GM12873 (cell line): Measurements from ENCODE around the gene KREMEN1.

Source experiments
- TF ChIP-seq, protein P1 (sequence below): IDR thresholded peaks from 2 replicates; pipeline ENCODE4 v1.5.1; 2012; ENCODE audit warnings: low read depth, mild to moderate bottlenecking, moderate library complexity, low read length, control low read depth; ENCODE audit not compliant: insufficient read depth; ENCODE audit errors: missing control alignments

Gene KREMEN1

DNA sequence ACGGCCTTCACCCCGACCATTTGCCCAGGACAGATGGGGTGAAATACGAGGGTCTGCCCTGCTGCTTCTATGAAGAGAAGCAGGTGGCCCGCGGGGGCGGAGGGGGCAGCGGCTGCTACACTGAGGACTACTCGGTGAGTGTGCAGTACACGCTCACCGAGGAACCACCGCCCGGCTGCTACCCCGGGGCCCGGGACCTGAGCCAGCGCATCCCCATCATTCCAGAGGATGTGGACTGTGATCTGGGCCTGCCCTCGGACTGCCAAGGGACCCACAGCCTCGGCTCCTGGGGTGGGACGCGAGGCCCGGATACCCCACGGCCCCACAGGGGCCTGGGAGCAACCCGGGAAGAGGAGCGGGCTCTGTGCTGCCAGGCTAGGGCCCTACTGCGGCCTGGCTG, 22.4 kb upstream of the KREMEN1 start:
- TF ChIP-seq, protein P1, sequence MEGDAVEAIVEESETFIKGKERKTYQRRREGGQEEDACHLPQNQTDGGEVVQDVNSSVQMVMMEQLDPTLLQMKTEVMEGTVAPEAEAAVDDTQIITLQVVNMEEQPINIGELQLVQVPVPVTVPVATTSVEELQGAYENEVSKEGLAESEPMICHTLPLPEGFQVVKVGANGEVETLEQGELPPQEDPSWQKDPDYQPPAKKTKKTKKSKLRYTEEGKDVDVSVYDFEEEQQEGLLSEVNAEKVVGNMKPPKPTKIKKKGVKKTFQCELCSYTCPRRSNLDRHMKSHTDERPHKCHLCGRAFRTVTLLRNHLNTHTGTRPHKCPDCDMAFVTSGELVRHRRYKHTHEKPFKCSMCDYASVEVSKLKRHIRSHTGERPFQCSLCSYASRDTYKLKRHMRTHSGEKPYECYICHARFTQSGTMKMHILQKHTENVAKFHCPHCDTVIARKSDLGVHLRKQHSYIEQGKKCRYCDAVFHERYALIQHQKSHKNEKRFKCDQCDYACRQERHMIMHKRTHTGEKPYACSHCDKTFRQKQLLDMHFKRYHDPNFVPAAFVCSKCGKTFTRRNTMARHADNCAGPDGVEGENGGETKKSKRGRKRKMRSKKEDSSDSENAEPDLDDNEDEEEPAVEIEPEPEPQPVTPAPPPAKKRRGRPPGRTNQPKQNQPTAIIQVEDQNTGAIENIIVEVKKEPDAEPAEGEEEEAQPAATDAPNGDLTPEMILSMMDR = no peak

DNA sequence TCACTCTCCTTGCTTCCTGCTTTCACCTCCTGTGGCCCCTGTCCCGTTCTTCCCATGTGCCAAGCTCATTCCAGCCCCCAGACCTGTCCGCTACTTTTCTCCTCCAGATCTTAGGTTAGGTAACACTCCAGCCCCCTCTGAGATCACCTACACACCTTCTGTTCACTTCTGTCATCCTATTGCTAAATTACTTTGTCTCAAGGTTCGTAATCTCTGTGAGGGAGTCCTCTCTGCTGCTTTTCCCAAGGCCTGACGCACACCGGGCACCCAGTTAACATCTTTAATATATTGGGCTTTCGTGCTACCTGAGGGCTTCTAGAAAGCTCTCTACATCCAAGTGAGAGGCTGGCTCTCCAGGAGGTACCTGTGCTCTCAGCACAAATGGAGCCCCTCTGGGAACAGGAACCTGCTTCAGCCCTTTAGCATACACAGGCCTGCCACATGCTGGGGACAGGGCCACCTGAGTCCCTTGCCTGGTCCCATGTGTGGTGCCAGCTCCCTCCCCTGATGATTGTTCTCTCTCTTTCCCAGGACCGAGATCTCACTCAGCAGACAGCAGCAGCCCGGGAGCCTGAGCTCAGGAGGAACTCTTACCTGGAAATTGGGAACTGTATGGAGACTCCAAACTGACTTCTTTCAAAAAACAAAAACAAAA, 19.7 kb upstream of the KREMEN1 start:
- TF ChIP-seq, protein P1 = no peak

DNA sequence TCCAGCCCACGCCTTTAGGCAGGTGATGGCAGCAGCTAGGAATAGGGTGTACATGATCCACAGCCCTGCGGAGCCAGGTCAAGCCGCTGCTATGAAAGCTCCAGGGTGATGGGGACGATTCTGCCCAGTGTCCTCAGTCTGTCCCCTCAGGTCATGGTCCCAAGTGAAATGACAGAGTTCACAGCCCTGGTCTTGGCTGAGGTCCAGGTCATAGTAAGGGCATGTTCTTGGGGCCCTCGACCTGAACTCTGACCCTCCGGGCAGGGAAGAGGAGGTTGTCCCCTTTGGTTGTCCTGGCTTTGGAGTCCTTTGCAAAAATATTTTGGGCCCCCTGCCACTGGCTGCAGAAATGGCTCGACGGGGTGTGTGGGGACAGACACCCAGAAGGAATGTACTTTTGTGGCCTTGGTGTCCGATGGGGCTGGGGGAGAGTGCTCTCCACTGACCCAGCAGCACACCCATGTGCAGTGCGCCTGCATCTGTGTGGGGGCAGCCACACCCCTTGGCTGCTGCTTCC, 18.5 kb upstream of the KREMEN1 start:
- TF ChIP-seq, protein P1 = no peak

DNA sequence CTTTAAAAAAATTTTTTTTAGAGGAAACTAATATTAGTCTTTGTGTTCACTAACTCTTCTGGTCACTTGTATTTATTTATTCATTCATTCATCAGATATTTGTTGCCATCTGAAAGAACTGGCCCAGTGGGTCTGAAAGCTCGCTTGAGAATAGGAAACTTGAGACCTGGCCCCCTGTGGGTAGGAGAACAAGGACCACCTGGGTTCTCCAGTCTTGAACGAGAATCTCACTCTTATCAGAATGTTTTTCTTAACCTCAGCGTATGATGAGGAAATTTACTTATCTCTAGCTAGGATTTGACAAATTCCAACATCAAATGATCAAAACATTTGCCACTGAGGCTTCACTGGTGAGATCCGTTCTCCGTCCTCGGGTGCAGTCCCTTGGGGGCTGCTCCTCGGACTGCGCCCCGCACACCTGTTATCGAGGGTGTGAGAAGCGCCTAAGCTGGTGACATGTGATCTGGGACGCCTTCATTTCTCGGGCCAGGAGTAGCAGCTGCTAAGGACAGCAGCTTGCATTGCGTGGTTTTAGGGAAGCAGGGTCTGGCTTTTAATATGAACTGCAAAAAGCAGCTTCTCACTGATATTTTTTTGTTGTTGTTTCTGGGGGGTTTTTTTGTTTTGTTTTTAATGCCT, 17.5 kb upstream of the KREMEN1 start:
- TF ChIP-seq, protein P1 = no peak

DNA sequence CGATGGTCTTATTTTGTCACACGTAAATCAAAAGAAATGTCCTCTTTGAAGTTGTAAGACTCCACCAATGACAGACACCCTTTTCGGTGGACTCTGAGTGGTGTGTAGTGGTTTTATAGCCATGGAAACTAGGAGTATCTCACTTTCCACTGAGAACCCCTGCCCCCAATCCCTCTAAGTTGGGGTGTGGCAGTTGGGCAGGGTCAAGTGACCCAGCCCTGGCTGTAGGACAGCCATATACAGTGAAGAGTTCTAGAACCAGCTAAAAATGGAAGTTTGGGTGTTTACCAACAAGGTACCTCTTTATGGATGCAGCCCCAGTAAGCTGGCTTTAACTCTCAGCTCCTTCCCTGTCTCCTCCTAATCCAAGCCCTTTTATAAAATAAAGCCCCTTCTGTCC, 16.4 kb upstream of the KREMEN1 start:
- TF ChIP-seq, protein P1 = no peak

DNA sequence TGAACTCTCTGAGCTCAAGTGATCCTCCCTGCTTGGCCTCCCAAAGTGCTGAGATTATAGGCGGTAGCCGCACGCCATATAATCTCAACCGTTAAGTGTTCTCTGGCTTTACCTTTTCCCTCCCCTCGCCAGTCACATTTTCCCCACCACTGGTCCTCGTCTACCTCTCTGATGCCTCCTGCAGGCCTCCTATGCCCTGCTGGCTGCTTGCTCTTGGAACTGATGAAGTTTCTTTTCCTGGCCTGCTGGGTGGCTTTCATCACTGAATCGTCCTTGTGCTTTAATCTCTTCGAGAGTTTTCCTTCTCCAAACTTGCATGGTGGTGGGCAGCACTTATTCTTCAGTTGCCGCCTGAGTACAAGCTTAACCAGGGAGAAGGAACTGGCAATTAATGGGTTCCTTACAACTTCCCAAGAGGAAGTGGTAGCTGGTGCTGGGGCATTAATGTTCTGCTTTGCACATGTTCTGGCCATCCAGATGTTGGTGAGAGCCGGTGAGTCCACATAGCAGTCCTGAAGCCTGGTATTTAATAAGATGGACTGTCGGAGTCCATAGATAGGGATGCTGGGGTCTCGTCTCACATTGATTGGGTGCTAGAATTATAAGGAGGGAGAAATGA, 12.5 kb upstream of the KREMEN1 start:
- TF ChIP-seq, protein P1 = no peak

DNA sequence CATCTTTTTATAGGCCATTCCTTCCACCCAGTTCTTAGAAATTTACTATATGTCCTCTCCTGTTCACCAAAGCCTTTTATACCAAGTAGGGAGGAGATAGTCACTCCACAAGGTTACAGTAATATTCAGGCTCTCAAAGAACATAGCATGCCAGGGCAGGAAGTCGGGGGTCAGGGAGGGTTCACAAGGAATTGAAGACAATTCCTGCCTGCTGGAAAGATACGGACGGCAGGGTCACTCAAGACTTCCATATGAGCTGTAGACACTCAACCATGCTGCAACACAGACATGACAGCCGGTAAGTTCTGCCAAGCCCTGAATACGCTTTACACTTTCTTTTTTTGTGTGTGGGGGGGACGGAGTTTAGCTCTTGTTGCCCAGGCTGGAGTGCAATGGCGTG, 11.9 kb upstream of the KREMEN1 start:
- TF ChIP-seq, protein P1 = no peak
